Cerebellar cortex (tissue), 1 donor: ENCODE measurements around the gene PACRG.

Experiments
- DNase-seq: peaks from one replicate; pipeline ENCODE4 v3.0.0-alpha.2; 2015; ENCODE audit warnings: low spot score

Gene PACRG

DNA sequence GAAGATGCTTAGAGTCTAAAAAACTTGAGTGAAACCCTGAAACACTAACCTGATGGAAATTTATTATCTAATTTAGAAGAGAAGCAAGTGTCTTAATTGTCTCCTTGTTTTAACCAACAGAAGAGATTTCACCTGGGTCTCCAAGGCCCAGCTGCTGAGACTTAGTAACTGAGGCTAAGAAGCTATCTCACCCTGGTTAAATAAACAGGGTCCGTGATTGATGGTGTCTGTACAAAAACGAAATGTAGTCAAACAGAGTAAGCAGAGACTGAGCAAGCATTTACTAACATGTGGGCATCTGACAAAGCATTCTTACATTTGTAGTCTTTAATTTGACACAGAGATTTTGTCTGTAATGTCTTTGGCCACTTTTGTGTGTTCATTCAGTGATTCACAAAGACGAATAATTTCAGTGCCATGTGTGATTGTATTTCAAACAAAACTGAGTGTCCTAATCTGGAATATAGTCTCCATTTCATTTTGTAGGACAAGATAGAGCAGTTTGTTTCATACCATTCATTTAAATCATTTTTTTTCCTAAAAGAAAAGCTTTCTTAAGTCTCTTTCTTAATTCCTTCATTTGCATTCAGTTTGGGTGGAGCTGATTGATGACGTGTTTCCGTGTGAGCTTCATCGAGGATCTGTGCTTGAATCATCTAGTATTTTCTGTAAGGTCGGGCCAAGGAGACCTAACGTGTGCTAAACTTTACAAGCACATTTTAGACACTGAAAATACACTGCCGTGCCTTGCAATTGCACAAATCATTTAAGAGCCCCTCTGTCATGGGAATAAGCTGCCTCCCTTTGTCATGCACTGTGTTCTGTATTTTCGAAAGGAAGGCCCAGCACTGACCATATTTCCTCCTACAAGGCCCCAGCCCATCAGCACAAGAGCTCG, 516.2 kb downstream of the PACRG start:
- DNase-seq, result no peak

DNA sequence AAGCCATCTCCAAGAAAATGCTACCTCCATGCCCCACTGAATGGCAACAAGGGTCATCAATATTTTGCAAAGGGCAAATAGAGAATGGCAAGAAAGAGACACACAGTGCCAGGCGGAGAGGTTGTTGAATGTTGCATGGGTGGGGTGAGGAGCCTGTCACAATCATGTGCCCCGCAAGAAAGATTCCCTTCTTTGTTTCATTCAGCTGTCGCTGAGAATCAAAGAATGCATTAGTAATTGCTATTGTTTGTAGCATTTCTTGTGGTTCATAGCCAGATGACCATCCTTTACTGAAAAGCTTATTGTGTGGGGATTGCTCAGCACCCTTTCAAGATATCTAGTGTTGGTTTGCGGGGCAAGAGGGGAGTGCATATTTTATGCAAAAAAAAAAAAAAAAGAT, 520.3 kb downstream of the PACRG start:
- DNase-seq, result no peak

DNA sequence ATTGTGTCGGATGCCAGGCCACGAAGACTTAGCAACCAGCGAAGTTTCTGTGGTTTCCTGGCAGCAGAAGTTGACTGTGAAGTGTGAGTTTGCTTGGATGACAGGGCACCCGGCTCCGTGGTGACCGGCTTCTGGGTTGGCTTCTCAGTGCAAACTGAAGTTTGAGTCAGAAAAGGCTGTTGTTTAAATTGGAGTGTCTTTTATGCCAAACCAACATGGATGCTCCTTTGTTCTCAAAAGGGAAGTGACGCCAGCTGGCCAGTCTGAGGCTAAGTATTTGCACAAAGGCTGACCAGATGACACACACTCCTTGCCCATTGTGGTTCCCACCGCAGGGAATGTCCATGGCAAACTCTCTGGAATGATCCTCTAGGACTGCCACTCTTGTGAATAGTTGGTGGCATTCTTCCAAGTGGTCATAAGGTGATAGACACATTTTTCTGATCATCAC, 521.9 kb downstream of the PACRG start:
- DNase-seq, result no peak

DNA sequence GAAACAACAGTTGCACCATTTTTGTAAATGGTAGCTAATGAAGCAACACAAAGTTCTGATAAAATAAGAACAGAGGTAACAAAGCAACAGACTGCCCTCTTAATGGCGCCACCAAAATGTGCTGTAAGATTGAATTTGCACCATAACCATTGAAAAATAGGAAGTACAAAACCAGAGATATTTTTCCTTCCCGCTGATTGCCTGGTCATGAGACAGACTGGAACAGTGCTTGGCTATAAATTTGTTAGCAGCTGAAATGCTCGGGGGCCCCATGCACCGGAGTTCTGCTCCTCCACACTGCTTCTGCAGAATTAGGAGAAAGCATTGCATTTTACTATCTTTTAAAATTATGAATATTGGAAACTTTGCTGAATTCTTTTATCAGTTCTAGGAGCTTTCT, 522.3 kb downstream of the PACRG start:
- no peak for DNase-seq

DNA sequence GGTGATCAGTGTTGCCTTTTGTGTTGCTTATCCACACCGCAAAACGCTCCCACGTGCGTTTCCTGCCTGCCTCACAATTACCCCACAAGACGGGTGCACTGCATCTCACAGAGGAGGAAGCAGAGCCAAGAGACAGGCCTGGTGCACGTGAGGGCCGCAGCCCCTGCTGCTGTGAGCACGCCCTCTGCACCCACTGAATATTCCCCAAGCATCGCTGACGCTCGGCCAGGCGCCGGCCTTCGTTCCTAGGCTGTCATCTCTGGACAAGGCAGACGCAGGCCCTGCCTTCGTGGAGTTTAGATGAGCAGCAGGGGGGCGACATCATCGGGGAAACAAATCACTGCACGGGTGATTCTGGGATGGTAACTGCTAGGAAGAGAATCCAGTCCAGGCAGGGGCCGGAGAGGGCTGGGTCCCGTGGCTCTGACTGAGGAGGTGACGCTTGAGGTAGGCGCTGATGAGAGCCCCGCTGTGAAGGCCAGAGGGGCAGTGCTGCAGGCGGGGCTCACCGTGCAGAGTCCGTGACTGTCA, 524.4 kb downstream of the PACRG start:
- DNase-seq, result no peak

DNA sequence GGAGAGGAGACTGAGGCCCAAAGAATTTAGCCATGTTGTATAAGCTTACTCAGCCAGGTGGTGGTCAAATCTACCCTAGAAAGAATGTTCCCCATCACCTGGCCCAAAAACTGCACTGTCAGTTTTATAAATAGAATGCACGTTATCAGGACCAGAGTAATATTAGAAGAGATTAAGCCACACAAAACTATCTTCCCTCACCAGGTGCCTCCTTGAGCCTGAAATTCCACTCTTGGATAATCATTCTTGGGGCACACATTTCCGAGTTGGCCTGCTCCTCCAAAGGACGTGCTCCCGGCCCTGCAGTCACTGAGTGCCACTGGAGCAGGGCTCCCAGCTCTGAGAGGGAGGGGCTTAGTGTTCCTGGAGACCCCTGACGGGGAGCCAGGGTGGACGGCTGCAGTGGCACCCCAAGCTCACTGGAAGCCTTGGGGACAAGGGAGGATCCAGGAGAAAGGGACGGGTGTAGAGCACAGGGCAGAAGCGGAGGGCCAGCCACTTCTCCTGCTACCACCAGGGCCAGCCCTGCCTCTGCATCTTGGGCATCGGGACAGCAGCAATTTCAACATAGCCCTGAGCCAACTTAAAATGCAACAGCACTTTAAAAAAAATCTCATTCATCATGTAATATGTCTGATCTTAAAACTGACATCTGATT, 525.9 kb downstream of the PACRG start:
- no peak for DNase-seq

DNA sequence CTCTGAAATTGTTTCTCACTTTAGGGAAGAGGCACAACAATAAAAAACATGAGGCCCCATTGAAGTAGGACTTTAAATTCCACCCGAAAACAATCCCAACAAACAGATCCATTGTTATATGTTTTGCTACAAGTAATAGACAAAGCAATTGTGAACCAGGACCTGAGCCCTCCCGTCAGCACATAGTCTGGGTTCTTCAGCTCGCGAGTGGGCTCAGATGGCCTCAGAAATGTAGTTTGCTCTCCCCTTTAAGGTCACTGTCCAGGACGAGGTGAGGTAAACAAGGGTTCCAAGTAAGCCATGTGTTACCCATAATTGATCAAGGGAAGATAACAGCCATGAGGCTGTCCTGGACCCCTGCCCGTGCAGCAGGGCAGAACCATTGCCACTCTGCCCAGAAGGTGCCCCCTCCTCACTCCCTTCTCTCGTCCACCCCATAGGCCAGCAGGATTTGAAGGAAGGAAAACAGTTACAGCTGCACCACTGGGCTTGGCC, 526.6 kb downstream of the PACRG start:
- DNase-seq, result no peak

DNA sequence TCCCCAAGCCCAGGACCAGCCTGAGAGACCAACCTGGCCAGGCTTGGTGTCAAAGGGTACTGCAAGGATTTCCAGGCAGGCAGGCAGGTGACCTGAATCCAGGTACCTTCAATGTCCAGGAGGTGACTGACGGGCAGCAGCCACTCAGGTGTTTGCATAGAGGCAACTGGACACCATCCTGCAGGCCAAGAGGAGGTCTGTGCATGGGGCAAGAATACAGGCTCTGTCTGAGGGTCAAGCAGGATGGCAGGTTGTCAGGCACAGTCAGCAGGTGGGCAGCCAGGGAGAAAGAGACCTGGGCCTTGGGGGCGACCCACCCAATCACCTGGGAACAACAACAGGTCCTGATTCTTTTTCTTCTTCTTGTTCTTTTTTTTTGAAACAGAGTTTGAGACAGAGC, 527.5 kb downstream of the PACRG start:
- DNase-seq, result no peak

DNA sequence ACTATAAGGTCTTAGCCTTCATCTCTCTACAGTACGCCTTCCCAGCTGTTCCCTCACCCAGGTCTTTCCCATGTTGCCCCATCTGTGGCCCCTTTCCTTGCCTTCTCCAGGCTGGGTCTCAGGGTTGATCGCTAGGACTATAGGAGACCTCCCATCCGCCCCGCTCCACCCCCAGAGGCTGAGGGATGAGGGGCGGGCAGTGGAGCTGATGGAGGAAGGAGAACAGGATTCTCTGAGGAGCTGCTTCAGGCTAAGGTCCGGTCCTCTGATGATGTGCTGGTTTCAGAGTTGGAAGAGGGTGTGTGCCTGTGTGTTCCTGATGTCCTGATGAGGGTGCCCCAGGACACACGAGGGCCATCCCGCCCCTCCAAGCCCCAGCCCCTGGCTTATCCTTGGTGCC, 531.9 kb downstream of the PACRG start:
- no peak for DNase-seq

DNA sequence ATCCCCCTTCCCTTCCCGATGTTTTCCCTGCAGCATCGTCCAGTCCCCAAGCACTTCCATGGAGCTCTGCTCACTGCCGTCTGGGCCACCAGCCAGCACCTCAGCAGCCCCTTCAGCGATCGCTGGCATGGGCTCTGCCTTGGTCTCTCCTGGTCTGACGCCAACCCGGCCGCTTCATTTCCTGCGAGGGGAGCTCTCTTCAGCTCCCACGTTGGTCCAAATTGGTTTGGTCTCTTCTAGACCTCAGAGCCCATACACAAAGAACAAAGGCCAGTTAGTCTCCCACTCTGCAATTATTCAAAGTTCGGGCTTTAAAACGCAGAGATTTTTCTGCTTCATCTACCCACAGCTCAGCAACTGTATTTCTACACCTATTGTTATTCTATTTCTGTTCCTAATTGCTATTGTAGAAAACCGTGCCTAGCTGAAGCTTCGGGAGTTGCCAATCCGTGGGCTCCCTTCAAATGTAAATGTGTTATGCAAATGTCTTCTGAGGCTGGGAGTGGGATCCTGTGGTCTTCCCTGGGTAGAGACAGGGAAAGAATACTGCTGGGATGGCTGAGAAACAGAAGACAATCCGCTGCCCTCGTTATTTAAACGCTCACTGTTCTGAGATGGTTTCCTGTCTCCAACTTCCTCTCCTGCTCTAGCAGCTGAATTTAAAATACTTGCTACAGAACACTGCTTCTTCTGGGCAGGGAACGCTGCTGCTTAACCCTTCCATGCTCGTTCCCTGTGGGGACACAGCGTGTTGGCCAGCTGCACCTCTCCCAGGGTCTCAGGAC, 532.5 kb downstream of the PACRG start:
- peak; percentile 24 for DNase-seq

DNA sequence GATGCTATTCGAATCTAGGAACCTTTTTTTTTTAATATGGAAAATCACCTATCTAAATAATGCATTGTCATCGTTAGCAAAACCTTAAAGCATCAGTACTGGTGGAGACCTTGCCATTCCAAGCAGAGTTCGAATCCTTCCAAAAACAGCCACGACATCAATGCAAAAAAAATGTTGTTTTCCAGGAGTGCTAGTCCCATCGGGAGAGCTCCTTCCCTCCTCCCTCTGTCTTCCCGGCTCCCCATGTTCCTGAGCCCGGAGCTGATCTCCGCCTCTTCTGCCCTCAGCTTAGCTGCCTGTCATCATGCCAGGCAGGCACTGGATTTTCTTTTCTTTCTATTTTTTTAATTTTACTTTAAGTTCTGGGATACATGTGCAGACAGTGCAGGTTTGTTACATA, 533.1 kb downstream of the PACRG start:
- no peak for DNase-seq

DNA sequence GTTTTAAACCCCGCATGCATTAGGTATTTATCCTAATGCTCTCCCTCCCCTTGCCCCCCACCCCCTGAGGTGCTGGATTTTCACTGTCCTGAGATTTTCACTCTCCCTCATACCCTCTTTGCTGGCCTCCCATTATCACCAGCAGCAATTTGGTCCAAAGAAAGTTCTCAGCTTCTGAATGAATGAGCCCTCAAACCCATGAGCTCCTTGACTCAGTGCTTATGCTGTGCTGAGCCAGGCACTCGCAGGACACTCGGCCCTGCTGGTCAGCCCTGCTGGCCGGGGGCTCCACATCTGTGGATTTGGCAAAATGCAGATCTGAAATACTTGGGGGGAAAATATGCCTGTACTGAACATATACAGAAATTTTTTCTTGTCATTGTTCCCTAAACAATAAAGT, 533.6 kb downstream of the PACRG start:
- DNase-seq, result no peak

DNA sequence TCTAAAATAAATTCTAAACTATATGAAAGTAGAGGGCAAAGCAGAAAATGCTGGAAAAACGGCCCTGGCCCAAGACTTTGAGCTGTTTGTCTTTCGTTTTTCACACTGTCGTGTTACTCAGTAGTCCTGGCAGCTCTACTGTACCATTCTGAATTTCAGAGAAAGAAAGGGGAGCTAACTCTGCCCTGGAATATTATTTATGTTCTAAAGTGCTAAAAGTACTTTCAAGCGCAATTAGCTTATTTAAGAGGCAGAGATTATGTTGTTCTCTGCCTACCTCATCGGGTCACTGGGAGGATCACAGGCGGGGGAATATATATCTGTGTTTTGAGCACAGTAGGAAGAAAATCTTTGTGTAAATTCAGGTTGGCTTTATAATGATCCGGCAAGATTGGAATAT, 534.3 kb downstream of the PACRG start:
- DNase-seq, result no peak

DNA sequence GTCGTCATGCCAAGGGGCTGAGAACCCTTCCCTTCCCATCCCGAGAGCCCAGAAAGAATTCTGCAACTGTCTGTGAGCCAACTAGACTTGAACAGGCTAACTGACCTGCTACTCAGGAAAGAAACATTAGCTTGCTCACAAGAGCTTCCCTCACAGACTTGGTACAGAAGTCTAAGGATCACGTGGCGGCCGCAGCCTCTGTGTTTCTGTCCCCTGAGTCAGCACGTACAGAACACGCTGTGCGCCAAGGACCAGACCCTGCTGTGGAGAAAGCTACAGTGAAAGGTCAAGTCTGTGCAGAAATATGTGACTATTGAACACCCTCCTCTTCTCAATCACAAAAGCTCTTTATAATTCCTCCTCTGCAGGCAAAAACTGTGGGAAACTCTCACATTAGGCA, 535.4 kb downstream of the PACRG start:
- peak; percentile 15 for DNase-seq

DNA sequence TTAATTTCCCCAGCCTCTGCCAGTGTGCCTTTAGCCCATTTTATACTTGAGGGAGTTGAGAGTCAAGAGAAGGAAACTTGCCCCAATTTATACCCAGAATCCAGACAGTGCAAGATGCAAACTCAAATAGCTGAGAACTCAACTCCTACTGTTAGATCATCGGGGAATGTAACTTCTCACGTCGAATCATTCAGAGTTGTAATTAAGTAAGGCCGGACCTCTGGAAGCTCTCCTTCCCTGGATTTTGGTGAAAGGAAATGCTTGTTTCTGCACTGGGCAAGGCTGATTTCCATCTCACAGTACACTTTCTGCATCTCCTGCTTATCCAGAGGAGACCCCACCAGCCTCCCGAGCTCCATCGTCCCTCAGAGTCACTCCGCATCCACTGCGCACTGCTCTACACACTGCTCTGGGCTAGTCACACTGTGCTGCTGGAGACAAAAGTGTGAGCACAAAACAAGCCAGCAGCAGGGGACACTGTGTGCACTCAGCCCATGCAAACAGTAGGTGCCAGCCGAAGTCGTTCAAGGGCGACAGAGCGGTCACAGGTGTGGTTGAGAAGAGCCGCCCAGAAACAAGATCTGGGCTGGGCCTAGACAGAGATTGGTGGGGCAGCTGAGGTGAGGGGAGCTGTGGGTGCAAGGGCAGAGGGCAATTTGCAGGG, 536.4 kb downstream of the PACRG start:
- DNase-seq, result no peak

DNA sequence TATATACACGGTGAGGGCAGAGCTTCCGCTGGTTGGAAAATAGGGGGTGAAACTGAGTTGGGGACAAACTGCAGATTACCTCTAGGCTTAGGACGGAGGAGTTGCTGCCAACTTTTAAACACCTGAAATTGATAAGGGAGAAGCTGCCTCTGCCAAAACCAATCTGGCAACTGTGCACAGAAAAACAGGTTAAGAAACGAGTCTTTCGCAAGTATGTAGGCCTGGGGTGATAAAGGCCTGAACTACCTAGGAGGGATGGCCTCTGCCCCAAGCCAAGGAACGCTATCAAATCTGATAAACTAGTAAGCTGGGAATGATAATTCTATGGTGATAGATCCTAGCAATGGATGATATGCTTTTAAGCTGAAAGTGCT, 536.9 kb downstream of the PACRG start:
- no peak for DNase-seq

DNA sequence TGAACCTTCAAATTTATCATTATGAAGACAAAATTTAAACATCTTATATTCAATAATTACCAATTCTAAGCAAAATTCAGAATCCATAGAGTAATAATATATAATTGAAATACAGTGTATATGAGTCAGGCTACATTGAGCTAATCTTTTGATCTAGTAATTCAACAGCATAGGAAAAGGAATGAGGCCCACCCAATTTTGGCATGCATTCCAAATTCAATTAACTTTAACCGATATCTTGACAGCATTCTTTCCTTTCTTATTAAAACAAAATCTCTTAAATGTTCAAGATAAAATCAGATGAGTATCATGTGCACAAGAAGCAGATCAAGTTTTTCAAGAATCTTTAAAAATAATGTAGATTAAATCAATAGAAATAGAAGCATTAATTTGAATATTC, 553.9 kb downstream of the PACRG start:
- no peak for DNase-seq

DNA sequence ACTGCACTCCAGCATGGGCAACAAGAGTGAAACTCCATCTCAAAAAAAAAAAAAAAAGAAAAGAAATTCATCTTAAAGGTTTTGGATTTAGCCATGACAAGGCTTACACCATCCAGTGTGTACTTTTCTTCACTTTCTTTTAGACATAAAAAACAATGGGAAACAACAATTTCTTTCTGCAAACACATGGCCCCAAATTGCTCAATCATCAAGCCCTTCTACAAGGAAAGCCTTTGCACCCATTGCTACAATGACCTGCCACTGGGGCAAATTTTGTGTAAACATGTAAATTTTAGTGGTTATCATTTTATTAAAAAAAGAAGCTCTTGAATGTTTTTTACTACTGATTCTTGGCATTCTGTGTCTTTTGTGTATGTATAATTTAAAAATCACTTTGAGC, 554.9 kb downstream of the PACRG start:
- no peak for DNase-seq

DNA sequence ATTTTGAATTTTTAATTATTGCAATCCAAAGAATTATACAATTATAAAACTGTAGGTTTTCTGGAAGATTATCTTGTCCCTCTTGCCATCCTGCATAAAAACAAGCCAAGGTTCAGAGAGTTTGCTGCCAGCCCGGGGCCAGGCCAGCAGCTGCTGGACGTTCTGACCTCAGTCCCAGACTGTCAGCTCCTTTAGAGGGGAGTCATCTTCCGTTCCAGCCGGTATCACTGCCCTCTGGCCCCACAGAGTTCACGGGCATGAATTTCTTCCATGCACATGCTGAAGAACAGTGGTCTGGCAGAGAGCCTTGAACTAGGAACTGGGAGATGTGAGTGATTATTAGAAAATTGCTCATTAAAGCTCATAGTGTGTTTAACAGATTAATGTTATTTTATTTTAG, 556.4 kb downstream of the PACRG start:
- DNase-seq, result no peak

DNA sequence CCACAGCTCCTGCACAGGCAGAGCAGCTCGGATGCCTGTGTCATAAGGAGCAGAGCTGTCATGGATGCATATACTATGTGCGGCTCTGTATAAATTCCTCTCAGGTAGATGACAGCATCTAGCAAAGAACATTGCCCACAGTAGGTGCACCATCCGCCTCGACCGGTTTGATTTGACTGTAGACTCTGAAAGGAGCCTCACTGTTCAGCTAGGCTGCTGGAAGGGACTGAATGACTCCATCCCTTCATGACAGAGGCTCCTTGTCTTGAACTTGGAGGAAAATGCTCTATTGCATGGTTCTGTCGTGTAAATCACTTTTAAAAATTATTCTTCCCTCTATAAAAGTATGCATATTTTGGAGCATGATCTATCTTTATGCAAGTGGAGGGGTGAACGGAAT, 557.9 kb downstream of the PACRG start:
- no peak for DNase-seq

DNA sequence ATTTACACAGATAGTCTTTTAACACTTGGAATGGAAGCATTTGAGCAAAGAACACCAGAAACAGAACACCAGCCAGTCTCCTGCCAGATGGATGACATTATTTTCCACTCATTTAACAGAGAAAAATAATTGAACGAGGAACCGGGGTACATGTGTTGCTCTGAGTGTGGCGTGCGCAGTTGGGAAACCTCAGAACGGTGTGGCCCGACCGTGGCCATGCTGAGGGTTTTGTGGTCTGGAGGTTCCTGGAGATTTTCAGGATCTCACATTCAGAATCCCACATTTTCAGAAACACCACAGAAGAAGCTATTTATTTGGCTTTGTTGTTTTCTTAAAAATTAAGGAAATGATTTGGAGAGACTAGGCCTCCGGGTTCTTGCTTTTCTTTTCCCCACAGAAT, 559.9 kb downstream of the PACRG start:
- DNase-seq, result no peak

DNA sequence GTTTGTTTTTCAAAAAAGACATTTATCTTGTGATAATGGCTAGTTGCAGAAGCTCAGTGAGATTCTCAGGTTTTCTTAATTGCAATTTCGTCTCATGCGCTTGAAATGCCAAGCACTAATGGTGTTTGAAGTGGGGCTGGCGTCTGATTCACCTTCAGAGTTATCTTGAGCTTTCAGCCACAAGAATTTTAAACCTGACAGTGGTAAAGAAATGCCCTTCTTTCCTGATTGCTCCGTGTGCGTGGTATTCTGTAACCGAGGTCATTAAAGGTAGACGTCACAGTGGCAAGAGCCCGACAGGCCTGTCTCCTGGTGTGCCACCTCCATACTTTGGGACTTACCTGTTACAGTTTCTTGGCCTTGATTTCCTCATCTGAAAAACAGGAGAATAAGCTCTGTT, 560.3 kb downstream of the PACRG start:
- no peak for DNase-seq
